ENCODE data around the gene NWD2. TPM values are rescaled to one million over a fixed set of nuclear protein-coding genes. Genes with fewer than 3 reads are reported as not detected.

NWD2 gene
- total and polyA plus RNA-seq, 9 of the 15 experiments (the other 6 are each of a cell fraction or from before 2014, with no cell fraction given), result not detected

GRCh38 chr4:37465845-37466244 lies 221.3 kb downstream of the NWD2 start (continued):
- TF ChIP-seq E2F6 (IDR thresholded peaks at IDR 0.05; ENCODE audit: borderline replicate concordance in 1 of 2, extremely low read depth in 1 of 2, insufficient read depth in 1 of 2, insufficient read length in 1 of 2, low read depth in 1 of 2, low read length in 1 of 2, poor library complexity in 1 of 2, severe bottlenecking in 1 of 2), result no peak

GRCh38 chr4:37467223-37467622 lies 222.7 kb downstream of the NWD2 start:
- BruUV-seq (replicated peaks), result no TSS peak
- TF ChIP-seq TCF7L2 (IDR thresholded peaks at IDR 0.05; ENCODE audit: low read depth, low read length), result no peak
- TF ChIP-seq CREBBP (IDR thresholded peaks at IDR 0.05; ENCODE audit: low read depth, low read length), result no peak
- TF ChIP-seq ZNF407 (IDR thresholded peaks at IDR 0.05; ENCODE audit: low read depth), result no peak
- TF ChIP-seq FOXP1 (CRISPR knock-in tag; IDR thresholded peaks at IDR 0.05), result no peak
- no peak for TF ChIP-seq DNMT1 (IDR thresholded peaks at IDR 0.05)
- no peak for TF ChIP-seq POLR2AphosphoS2 (IDR thresholded peaks at IDR 0.05; ENCODE audit: low read length)
- TF ChIP-seq NEUROD1 (IDR thresholded peaks at IDR 0.05; ENCODE audit: borderline replicate concordance, low read depth, low read length, partially characterized antibody), result no peak
- TF ChIP-seq CBX3 (IDR thresholded peaks at IDR 0.05; ENCODE audit: borderline replicate concordance in 1 of 2, low read length in 2 of 2), result no peak
- TF ChIP-seq L3MBTL2 (IDR thresholded peaks at IDR 0.05), result no peak
- no peak for TF ChIP-seq SAFB (IDR thresholded peaks at IDR 0.05; ENCODE audit: borderline replicate concordance, low read depth, low read length)

More at GRCh38 chr4:37467223-37467622, 222.7 kb downstream of the NWD2 start:
- Histone ChIP-seq H3K4me3 (no peak overlapping the region), H3K9ac (ENCODE audit: insufficient read depth in 1 of 2, low read depth in 2 of 2, low read length in 2 of 2) (no peak overlapping the region), H3K9me1 (ENCODE audit: control insufficient read depth, insufficient read depth, low read length) (no peaks in the 10 kb centered on the region), H3K9me3 (replicated peaks; ENCODE audit: control insufficient read depth, insufficient read depth, low read depth, low read length) (no peaks in the 10 kb centered on the region), H3K27ac (ENCODE audit: extremely low read depth, low read depth, low read length) (no peak overlapping the region), H3K27me3 (ENCODE audit: control insufficient read depth in 2 of 2, insufficient read depth in 2 of 2, low read length in 2 of 2) (no peaks in the 10 kb centered on the region), H3K4me2 (ENCODE audit: insufficient read depth, low read length) (no peak overlapping the region), H3K36me3 (ENCODE audit: control insufficient read depth, insufficient read depth, low read length) (no peaks in the 10 kb centered on the region), H3K4me1 (replicated peaks in 1 of 2; ENCODE audit: control insufficient read depth in 2 of 2, insufficient read depth in 2 of 2, low read length in 2 of 2) (no peaks in the 10 kb centered on the region), H3K79me2 (ENCODE audit: control insufficient read depth, insufficient read depth, low read length) (no peaks in the 10 kb centered on the region), H4K20me1 (replicated peaks; ENCODE audit: control insufficient read depth, insufficient read depth, low read length) (no peaks in the 10 kb centered on the region), H2AFZ (ENCODE audit: low read depth, low read length) (no peak overlapping the region)
- in situ Hi-C loops (cut with MboI), result no loop called here
- ATAC-seq (no peak), DNase-seq (ENCODE audit: extremely low read depth in 1 of 4, low spot score in 3 of 4) (no peak), FAIRE-seq (no peak)
- intact Hi-C loops (cut with micrococcal nuclease), result no loop called here
- ChIA-PET POLR2A (no interaction called here), CTCF (ENCODE audit: low intra/inter-chr PET ratio) (no interaction called here)
- WGBS (ENCODE audit: insufficient coverage, low coverage, missing lambda C conversion rate), result 0% methylated on average over 3 of the region's 3 CpGs
